Measurements from ENCODE around the gene RBBP4.
"Not testable (repeated sequence)": the region's sequence is repeated elsewhere in the genome, so short reads cannot be mapped to it uniquely, and the experiment has no call there.

RBBP4 gene

GRCh38 chr1:32626176-32626575 is 24.8 kb upstream of the RBBP4 start:
- Histone ChIP-seq H3K4me2 (ENCODE audit: low read depth, low read length, poor library complexity, severe bottlenecking) (no peak overlapping the region), H3K9me3 (ENCODE audit: insufficient read depth, low read depth, low read length) (no peaks in the 10 kb centered on the region), H4K20me1 (ENCODE audit: insufficient read depth, low read length, poor library complexity, severe bottlenecking) (no peaks in the 10 kb centered on the region), H3K36me3 (ENCODE audit: insufficient read depth, low read length) (peaks cover 5% of the 10 kb centered on the region; the same call in 1 of the 2 replicates), H3K9me2 (replicated peaks; ENCODE audit: low read depth, low read length) (no peaks in the 10 kb centered on the region), H3K9ac (ENCODE audit: low read depth, low read length, poor library complexity, severe bottlenecking) (no peak overlapping the region), H3K4me1 (ENCODE audit: insufficient read depth, low read length, poor library complexity, severe bottlenecking) (peaks cover 17% of the 10 kb centered on the region), H3K27me3 (ENCODE audit: insufficient read depth, low read length, poor library complexity, severe bottlenecking) (no peaks in the 10 kb centered on the region), H3K4me3 (ENCODE audit: low read length, poor library complexity, severe bottlenecking) (no peak overlapping the region), H3K79me2 (ENCODE audit: insufficient read depth, low read length) (no peaks in the 10 kb centered on the region), H2AFZ (ENCODE audit: low read length) (no peak overlapping the region), H3F3A (ENCODE audit: low read depth) (no peaks in the 10 kb centered on the region; the same call in 1 of the 2 replicates)
- TF ChIP-seq EZH2phosphoT487 (IDR thresholded peaks at IDR 0.05; ENCODE audit: borderline replicate concordance): no peak
- no peak for TF ChIP-seq CTCF (conservative IDR thresholded peaks at IDR 0.05; ENCODE audit: low read length)

- TF ChIP-seq CTCF (conservative IDR thresholded peaks at IDR 0.05; ENCODE audit: low read length) (no peak), EZH2phosphoT487 (IDR thresholded peaks at IDR 0.05; ENCODE audit: borderline replicate concordance) (no peak)
- H3K36me3 ChIP-seq (ENCODE audit: insufficient read depth, low read length): peaks cover 7% of the 10 kb centered on the region; the same call in 1 of the 2 replicates
- H3F3A ChIP-seq (ENCODE audit: low read depth): no peaks in the 10 kb centered on the region; the same call in 1 of the 2 replicates
- H3K9me2 ChIP-seq (replicated peaks; ENCODE audit: low read depth, low read length): no peaks in the 10 kb centered on the region
- no peak overlapping the region for H3K9ac ChIP-seq (ENCODE audit: low read depth, low read length, poor library complexity, severe bottlenecking)
- peaks cover 15% of the 10 kb centered on the region for H3K4me1 ChIP-seq (ENCODE audit: insufficient read depth, low read length, poor library complexity, severe bottlenecking)
- no peak overlapping the region for H3K4me2 ChIP-seq (ENCODE audit: low read depth, low read length, poor library complexity, severe bottlenecking)
- H2AFZ ChIP-seq (ENCODE audit: low read length): no peak overlapping the region
- H4K20me1 ChIP-seq (ENCODE audit: insufficient read depth, low read length, poor library complexity, severe bottlenecking): no peaks in the 10 kb centered on the region
- H3K79me2 ChIP-seq (ENCODE audit: insufficient read depth, low read length): no peaks in the 10 kb centered on the region
- no peaks in the 10 kb centered on the region for H3K9me3 ChIP-seq (ENCODE audit: insufficient read depth, low read depth, low read length)
- no peaks in the 10 kb centered on the region for H3K27me3 ChIP-seq (ENCODE audit: insufficient read depth, low read length, poor library complexity, severe bottlenecking)
- H3K4me3 ChIP-seq (ENCODE audit: low read length, poor library complexity, severe bottlenecking): no peak overlapping the region
Measured at GRCh38 chr1:32627596-32628162, 23.3 kb upstream of the RBBP4 start.

GRCh38 chr1:32630173-32630572 is 20.8 kb upstream of the RBBP4 start:
- not testable (repeated sequence) for H3K79me2 ChIP-seq (ENCODE audit: insufficient read depth, low read length); H2AFZ ChIP-seq (ENCODE audit: low read length); H3K4me1 ChIP-seq (ENCODE audit: insufficient read depth, low read length, poor library complexity, severe bottlenecking); H3K4me3 ChIP-seq (ENCODE audit: low read length, poor library complexity, severe bottlenecking); H3K9me2 ChIP-seq (replicated peaks; ENCODE audit: low read depth, low read length); H3K9me3 ChIP-seq (ENCODE audit: insufficient read depth, low read depth, low read length); H3F3A ChIP-seq (ENCODE audit: low read depth); H3K9ac ChIP-seq (ENCODE audit: low read depth, low read length, poor library complexity, severe bottlenecking); H4K20me1 ChIP-seq (ENCODE audit: insufficient read depth, low read length, poor library complexity, severe bottlenecking); H3K4me2 ChIP-seq (ENCODE audit: low read depth, low read length, poor library complexity, severe bottlenecking); H3K27me3 ChIP-seq (ENCODE audit: insufficient read depth, low read length, poor library complexity, severe bottlenecking)
- H3K36me3 ChIP-seq (ENCODE audit: insufficient read depth, low read length): peaks cover 17% of the 10 kb centered on the region; the same call in 1 of the 2 replicates

GRCh38 chr1:32632829-32633228 is 18.2 kb upstream of the RBBP4 start:
- Histone ChIP-seq H3K36me3 (ENCODE audit: insufficient read depth, low read length) (peaks cover 12% of the 10 kb centered on the region; the same call in 1 of the 2 replicates), H3K27me3 (ENCODE audit: insufficient read depth, low read length, poor library complexity, severe bottlenecking) (no peaks in the 10 kb centered on the region), H3K9me2 (replicated peaks; ENCODE audit: low read depth, low read length) (no peaks in the 10 kb centered on the region), H3K4me1 (ENCODE audit: insufficient read depth, low read length, poor library complexity, severe bottlenecking) (no peaks in the 10 kb centered on the region), H3K9ac (ENCODE audit: low read depth, low read length, poor library complexity, severe bottlenecking) (no peak overlapping the region), H3K4me2 (ENCODE audit: low read depth, low read length, poor library complexity, severe bottlenecking) (no peak overlapping the region), H3F3A (ENCODE audit: low read depth) (no peaks in the 10 kb centered on the region), H2AFZ (ENCODE audit: low read length) (no peak overlapping the region), H3K9me3 (ENCODE audit: insufficient read depth, low read depth, low read length) (no peaks in the 10 kb centered on the region), H3K79me2 (ENCODE audit: insufficient read depth, low read length) (peaks cover 8% of the 10 kb centered on the region; the same call in 1 of the 2 replicates), H4K20me1 (ENCODE audit: insufficient read depth, low read length, poor library complexity, severe bottlenecking) (no peaks in the 10 kb centered on the region), H3K4me3 (ENCODE audit: low read length, poor library complexity, severe bottlenecking) (no peak overlapping the region)
- TF ChIP-seq EZH2phosphoT487 (IDR thresholded peaks at IDR 0.05; ENCODE audit: borderline replicate concordance): no peak
- no peak for TF ChIP-seq CTCF (conservative IDR thresholded peaks at IDR 0.05; ENCODE audit: low read length)

Data from Loucy (cell line).